Neuron (in vitro differentiated cells): ENCODE measurements around the gene C11orf24.

ENCODE experiments used
- H2AFZ ChIP-seq: one replicate; pipeline ENCODE4 v1.6.1; 2013; ENCODE audit warnings: low read depth, mild to moderate bottlenecking, inconsistent platforms, low read length, moderate library complexity
- H3K27me3 ChIP-seq: one replicate; pipeline ENCODE4 v1.6.1; 2013; ENCODE audit warnings: low read length; ENCODE audit not compliant: insufficient read depth
- H3K36me3 ChIP-seq: one replicate; pipeline ENCODE4 v1.6.1; 2013; ENCODE audit warnings: low read length; ENCODE audit not compliant: insufficient read depth
- H3K4me1 ChIP-seq: one replicate; pipeline ENCODE4 v1.6.1; 2013; ENCODE audit warnings: low read length; ENCODE audit not compliant: insufficient read depth
- H3K4me3 ChIP-seq: 2 replicates; pipeline ENCODE4 v1.5.1; 2013; ENCODE audit warnings: mild to moderate bottlenecking, low read length, moderate library complexity
- H3K9me3 ChIP-seq: one replicate; pipeline ENCODE4 v1.6.1; 2013; ENCODE audit warnings: low read length

Gene C11orf24

GRCh38 chr11:68271023-68271780 is 571 bp downstream of the C11orf24 start:
- peaks cover 15% of the 10 kb centered on the region for H3K36me3 ChIP-seq
- H3K4me1 ChIP-seq: peaks cover 14% of the 10 kb centered on the region
- no peaks in the 10 kb centered on the region for H3K9me3 ChIP-seq
- no peaks in the 10 kb centered on the region for H3K27me3 ChIP-seq
- peak overlapping the region; percentile 83 for H2AFZ ChIP-seq
- H3K4me3 ChIP-seq: peak overlapping the region; percentile 68

DNA sequence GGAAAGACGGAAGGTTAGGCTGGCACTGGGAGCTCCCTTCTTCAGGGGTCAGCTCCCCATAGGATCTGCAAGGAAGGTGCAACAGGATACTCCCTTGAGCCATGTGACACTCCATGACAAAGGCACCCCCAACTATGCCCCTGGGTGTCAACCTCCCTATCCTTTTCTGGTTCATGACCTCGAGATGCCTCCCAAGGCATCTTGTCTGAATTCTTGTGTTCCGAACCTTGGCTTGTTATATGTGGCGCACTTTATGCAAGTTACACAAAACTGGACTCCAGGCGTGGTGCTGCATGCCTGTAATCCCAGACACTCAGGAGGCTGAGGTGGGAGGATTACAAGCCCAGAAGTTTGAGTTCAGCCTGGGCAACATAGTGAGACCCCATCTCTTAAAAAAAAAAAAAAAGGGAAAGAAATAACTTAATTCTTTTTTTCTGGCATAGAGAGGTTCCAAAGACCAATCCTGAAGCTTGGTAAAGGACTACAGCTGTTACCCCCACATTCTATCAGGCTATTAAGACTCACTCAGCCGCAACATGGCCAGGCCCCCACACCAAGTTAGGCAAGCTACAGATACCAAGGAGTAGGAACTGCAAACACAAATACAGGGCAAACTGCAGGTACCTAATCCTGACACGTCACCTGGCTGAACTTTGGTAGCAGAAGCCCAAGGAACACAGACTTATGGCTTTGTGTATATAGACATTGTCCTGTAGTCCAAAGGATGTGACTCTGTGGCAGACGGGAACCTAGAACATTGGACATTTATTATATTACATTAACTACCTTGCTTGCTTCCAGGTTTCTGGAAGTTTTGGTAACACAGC is 1.4 kb downstream of the C11orf24 start:
- peak overlapping the region; percentile 68 for H3K4me3 ChIP-seq
- H2AFZ ChIP-seq: peak overlapping the region; percentile 83
- H3K27me3 ChIP-seq: no peaks in the 10 kb centered on the region
- peaks cover 14% of the 10 kb centered on the region for H3K4me1 ChIP-seq
- peaks cover 23% of the 10 kb centered on the region for H3K36me3 ChIP-seq
- H3K9me3 ChIP-seq: no peaks in the 10 kb centered on the region

- H3K4me3 ChIP-seq: no peak overlapping the region
- H2AFZ ChIP-seq: no peak overlapping the region
These were observed 2.2 kb downstream of the C11orf24 start for GRCh38 chr11:68269414-68270081.

GRCh38 chr11:68267881-68268240 is 3.9 kb downstream of the C11orf24 start:
- H2AFZ ChIP-seq: no peak overlapping the region
- no peaks in the 10 kb centered on the region for H3K9me3 ChIP-seq

More at GRCh38 chr11:68269414-68270081, 2.2 kb downstream of the C11orf24 start:
- H3K4me1 ChIP-seq: peaks cover 14% of the 10 kb centered on the region
- H3K9me3 ChIP-seq: no peaks in the 10 kb centered on the region
- no peaks in the 10 kb centered on the region for H3K27me3 ChIP-seq
- peaks cover 31% of the 10 kb centered on the region for H3K36me3 ChIP-seq

DNA sequence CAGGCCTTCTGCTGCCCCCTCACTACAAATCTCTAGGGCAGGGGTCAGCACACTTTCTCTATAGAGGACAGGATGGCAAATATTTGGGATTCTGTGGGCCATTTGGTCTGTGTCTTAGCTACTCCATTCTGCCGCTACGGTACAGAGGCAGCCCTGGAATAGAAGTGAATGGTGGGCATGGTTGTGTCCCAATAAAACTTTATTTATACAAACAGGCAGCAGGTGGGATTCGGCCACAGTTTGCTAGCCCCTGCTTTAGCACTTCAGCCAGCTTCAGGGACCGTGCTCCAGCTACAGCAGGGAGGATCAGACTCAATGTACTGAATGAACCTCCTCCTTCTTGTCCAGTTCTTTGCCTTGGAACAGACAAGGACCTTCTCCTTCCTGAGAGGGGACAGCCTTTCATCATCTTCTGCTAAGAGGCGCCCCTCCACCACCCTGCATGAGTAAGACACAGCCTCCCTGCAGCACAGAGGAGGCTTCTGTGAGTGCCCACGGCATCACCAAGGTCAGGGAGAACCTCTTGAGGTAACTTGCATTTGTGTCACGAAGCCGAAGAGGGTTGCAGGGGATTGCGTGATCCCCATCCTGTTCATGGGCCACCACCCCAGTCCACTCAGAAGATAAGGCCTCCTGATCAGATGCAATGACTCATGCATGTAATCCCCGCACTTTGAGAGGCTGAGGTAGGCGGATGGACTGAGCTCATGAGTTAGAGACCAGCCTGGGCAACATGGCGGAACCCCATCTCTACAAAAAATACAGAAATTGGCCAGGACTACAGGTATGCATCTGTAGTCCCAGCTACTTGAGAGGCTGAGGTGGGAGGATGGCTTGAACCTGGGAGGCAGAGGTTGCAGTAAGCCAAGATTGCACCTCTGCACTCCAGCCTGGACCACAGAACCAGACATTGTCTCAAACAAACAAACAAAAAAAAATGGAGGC is 4.6 kb downstream of the C11orf24 start:
- Histone ChIP-seq H3K27me3 (no peaks in the 10 kb centered on the region), H3K36me3 (peaks cover 52% of the 10 kb centered on the region), H3K9me3 (no peaks in the 10 kb centered on the region), H3K4me1 (peaks cover 11% of the 10 kb centered on the region), H3K4me3 (no peak overlapping the region), H2AFZ (no peak overlapping the region)

More at GRCh38 chr11:68267881-68268240, 3.9 kb downstream of the C11orf24 start:
- peaks cover 45% of the 10 kb centered on the region for H3K36me3 ChIP-seq
- H3K4me3 ChIP-seq: no peak overlapping the region
- H3K27me3 ChIP-seq: no peaks in the 10 kb centered on the region
- peaks cover 12% of the 10 kb centered on the region for H3K4me1 ChIP-seq

- Histone ChIP-seq H2AFZ (no peak overlapping the region), H3K9me3 (no peaks in the 10 kb centered on the region), H3K4me3 (no peak overlapping the region), H3K27me3 (no peaks in the 10 kb centered on the region), H3K4me1 (peaks cover 11% of the 10 kb centered on the region), H3K36me3 (peaks cover 61% of the 10 kb centered on the region)
These were observed 5.5 kb downstream of the C11orf24 start for GRCh38 chr11:68266121-68266891.

DNA sequence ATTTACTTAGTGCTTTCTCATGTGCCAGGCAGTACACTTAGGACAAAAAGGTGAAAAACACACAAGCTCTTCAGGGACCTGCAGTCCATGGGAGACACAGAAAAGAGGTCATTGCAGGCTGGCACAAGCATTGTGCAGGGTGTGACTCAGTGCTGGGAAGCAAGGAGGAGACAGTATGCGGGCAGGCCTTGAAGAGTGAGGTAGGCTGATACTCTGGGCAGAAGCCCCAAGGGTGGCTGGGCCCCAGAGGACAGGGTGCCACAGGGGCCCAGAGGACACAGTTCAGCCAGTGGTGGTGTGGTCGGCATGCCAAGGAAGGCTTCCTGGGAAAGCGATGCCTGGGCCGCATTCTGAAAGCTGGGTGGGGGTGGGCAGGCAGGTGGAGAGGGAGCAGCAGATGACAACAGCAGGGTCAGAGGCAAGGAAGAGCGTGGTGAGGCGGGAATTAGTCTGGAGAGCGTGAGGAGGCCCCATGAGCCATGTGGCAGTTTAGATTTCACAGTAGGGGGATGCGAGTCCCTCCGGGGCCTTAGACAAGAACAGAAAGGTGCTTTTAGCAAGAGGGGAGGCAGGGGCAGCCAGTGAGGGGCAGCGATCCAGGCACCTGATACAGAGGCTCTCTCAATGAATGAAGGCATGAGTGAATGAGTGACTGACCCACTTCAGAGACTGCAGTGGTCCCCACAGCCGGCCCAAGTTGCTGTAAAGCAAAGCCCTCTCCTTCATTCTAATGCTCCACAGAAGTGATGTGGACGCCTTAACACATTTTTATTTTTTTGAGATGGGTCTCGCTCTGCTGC is 6.8 kb downstream of the C11orf24 start:
- Histone ChIP-seq H3K4me3 (no peak overlapping the region), H2AFZ (no peak overlapping the region), H3K27me3 (no peaks in the 10 kb centered on the region), H3K9me3 (no peaks in the 10 kb centered on the region), H3K4me1 (peaks cover 4% of the 10 kb centered on the region), H3K36me3 (peaks cover 69% of the 10 kb centered on the region)

GRCh38 chr11:68264244-68264643 is 7.5 kb downstream of the C11orf24 start:
- H2AFZ ChIP-seq: no peak overlapping the region
- no peak overlapping the region for H3K4me3 ChIP-seq
- H3K36me3 ChIP-seq: peaks cover 69% of the 10 kb centered on the region
- H3K9me3 ChIP-seq: no peaks in the 10 kb centered on the region
- H3K4me1 ChIP-seq: no peaks in the 10 kb centered on the region
- H3K27me3 ChIP-seq: no peaks in the 10 kb centered on the region

DNA sequence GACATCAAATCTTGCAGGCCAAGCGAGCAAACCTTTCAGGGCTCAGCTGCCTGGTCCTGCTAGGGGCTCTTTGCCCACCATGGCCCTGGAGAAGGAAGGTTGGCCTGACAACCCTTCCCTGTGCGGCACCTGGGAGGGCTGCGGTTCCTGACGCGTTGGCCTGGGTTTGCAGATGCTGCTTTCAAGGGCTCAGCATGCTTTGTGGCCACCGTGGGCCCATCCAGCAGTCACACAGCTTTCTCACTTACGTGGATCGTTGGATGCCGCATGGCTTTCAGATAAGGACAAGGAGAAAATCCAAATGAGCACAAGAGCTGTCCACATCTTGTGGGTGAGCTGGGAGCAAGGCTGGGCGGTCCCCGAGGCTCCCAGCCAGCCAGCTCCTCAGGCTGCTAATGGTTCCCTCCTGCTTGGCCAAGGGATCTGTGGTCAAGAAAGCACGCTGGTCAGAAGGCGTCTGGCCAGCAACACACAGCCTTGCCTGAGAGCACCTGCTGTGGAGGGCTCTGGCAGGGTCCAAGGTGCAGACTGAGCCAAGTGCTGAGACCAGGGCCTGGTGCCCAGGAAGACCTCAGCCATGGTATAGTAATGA is 8.2 kb downstream of the C11orf24 start:
- Histone ChIP-seq H3K4me3 (no peak overlapping the region), H3K36me3 (peaks cover 69% of the 10 kb centered on the region), H3K27me3 (no peaks in the 10 kb centered on the region), H2AFZ (no peak overlapping the region), H3K4me1 (no peaks in the 10 kb centered on the region), H3K9me3 (no peaks in the 10 kb centered on the region)

- Histone ChIP-seq H2AFZ (no peak overlapping the region), H3K27me3 (no peaks in the 10 kb centered on the region), H3K4me3 (no peak overlapping the region), H3K9me3 (no peaks in the 10 kb centered on the region), H3K36me3 (peaks cover 63% of the 10 kb centered on the region), H3K4me1 (no peaks in the 10 kb centered on the region)
These were observed 9.3 kb downstream of the C11orf24 start for GRCh38 chr11:68262544-68262827.
